Glutamatergic neuron (in vitro differentiated cells): ENCODE measurements around the gene SNRPA. TPM values are rescaled to one million over a fixed set of nuclear protein-coding genes. Genes with fewer than 3 reads are reported as not detected.
"Not testable (repeated sequence)": the region's sequence is repeated elsewhere in the genome, so short reads cannot be mapped to it uniquely, and the experiment has no call there.

Experiments
- DNase-seq: peaks from one replicate; pipeline ENCODE4 v3.0.0; 2022
- H3K27ac Mint-ChIP-seq: one replicate; pipeline ENCODE4 v1.8.0; 2020; ENCODE audit warnings: mild to moderate bottlenecking, mixed read lengths, inconsistent platforms; ENCODE audit not compliant: unreplicated experiment
- H3K27me3 Mint-ChIP-seq: one replicate; pipeline ENCODE4 v1.8.0; 2020; ENCODE audit warnings: mild to moderate bottlenecking, moderate library complexity, mixed read lengths, inconsistent platforms; ENCODE audit not compliant: unreplicated experiment
- H3K36me3 Mint-ChIP-seq: one replicate; pipeline ENCODE4 v1.8.0; 2020; ENCODE audit warnings: mild to moderate bottlenecking, mixed read lengths, inconsistent platforms; ENCODE audit not compliant: unreplicated experiment
- H3K4me1 Mint-ChIP-seq: one replicate; pipeline ENCODE4 v1.8.0; 2020; ENCODE audit warnings: mild to moderate bottlenecking, low read depth, mixed read lengths, inconsistent platforms; ENCODE audit not compliant: unreplicated experiment
- H3K4me3 Mint-ChIP-seq: one replicate; pipeline ENCODE4 v1.8.0; 2020; ENCODE audit warnings: mild to moderate bottlenecking, mixed read lengths, inconsistent platforms; ENCODE audit not compliant: unreplicated experiment
- H3K9me3 Mint-ChIP-seq: one replicate; pipeline ENCODE4 v1.8.0; 2020; ENCODE audit warnings: mild to moderate bottlenecking, moderate library complexity, mixed read lengths, inconsistent platforms; ENCODE audit not compliant: unreplicated experiment
- CTCF ChIP-seq: fragments of 200-600 bp; sonication (generic); IDR thresholded peaks from one replicate; pipeline ENCODE4 v1.5.0; 2021; ENCODE audit not compliant: partially characterized antibody, unreplicated experiment
- total RNA-seq: library from RNA; stranded (reverse); fragmentation: NEBNext Ultra II Directional; extraction: Animal tissue kit (Norgen Biotek cat#: 25700); gene quantifications from one replicate; pipeline ENCODE4 v1.2.1, GENCODE V29; 2021; ENCODE audit not compliant: unreplicated experiment

SNRPA gene
- total RNA-seq, 1 donor from 2014 or later = 70.3 TPM

- Mint-ChIP-seq H3K27ac (peak overlapping the region; percentile 68), H3K36me3 (no peaks in the 10 kb centered on the region), H3K4me3 (peak overlapping the region; percentile 94), H3K4me1 (peaks cover 16% of the 10 kb centered on the region), H3K9me3 (peaks cover 12% of the 10 kb centered on the region), H3K27me3 (peaks cover 14% of the 10 kb centered on the region)
- TF ChIP-seq CTCF = no peak
- DNase-seq = no peak
Measured at GRCh38 chr19:40811478-40812341, 60.7 kb downstream of the SNRPA start.

GRCh38 chr19:40812571-40812970 is 61.6 kb downstream of the SNRPA start:
- DNase-seq, H3K27ac Mint-ChIP-seq, H3K27me3 Mint-ChIP-seq, H3K36me3 Mint-ChIP-seq: not testable (repeated sequence)
- Mint-ChIP-seq H3K4me1 (peaks cover 12% of the 10 kb centered on the region), H3K9me3 (peaks cover 12% of the 10 kb centered on the region), H3K4me3 (peak overlapping the region; percentile 72)

GRCh38 chr19:40813182-40813581 is 62.2 kb downstream of the SNRPA start:
- Mint-ChIP-seq H3K4me1 (peaks cover 12% of the 10 kb centered on the region), H3K9me3 (peaks cover 12% of the 10 kb centered on the region), H3K27ac (peak overlapping the region; percentile 33), H3K4me3 (no peak overlapping the region), H3K36me3 (no peaks in the 10 kb centered on the region), H3K27me3 (peaks cover 13% of the 10 kb centered on the region)
- TF ChIP-seq CTCF = no peak
- no peak for DNase-seq

Other genes with a start within 250 kb of the SNRPA start
- gene SHKBP1, start 174.3 kb upstream of the SNRPA start, total RNA-seq = 170 TPM
- 169 TPM for gene LTBP4, start 149.8 kb upstream of the SNRPA start, total RNA-seq
- gene NUMBL, start 60.6 kb upstream of the SNRPA start, total RNA-seq = 250 TPM
- 49.9 TPM for gene COQ8B, start 34.3 kb upstream of the SNRPA start, total RNA-seq
- 13.8 TPM for gene ITPKC, start 34.1 kb upstream of the SNRPA start, total RNA-seq
- gene ACTMAP, start 726 bp upstream of the SNRPA start, total RNA-seq = 20.7 TPM
- not detected for gene MIA, start 24.3 kb downstream of the SNRPA start, total RNA-seq
- gene RAB4B, start 27.0 kb downstream of the SNRPA start, total RNA-seq = 43.2 TPM
- 142 TPM for gene EGLN2, start 48.0 kb downstream of the SNRPA start, total RNA-seq
- gene CYP2A6, start 99.2 kb downstream of the SNRPA start, total RNA-seq = not detected
- gene CYP2A7, start 131.0 kb downstream of the SNRPA start, total RNA-seq = not detected
- gene CYP2B6, start 240.1 kb downstream of the SNRPA start, total RNA-seq = not detected